Mesenchymal stem cell (in vitro differentiated cells and primary cell): Measurements from ENCODE around the gene EHD4.

Experiments used
- DNase-seq: peaks from one replicate; pipeline ENCODE4 v3.0.0-alpha.2; 2013
- H2AFZ ChIP-seq: one replicate; pipeline ENCODE4 v1.6.1; 2013; ENCODE audit warnings: low read depth, mild to moderate bottlenecking, control low read depth, inconsistent platforms, low read length, moderate library complexity
- H2AK5ac ChIP-seq: 2 replicates; pipeline ENCODE4 v1.6.1; 2013; ENCODE audit warnings: low read length, moderate library complexity, mild to moderate bottlenecking, inconsistent platforms; ENCODE audit not compliant: severe bottlenecking
- H2BK120ac ChIP-seq: one replicate; pipeline ENCODE4 v1.6.1; 2013; ENCODE audit warnings: low read depth, mild to moderate bottlenecking, inconsistent platforms, low read length, moderate library complexity
- H2BK12ac ChIP-seq, 2 experiments: one replicate each; pipeline ENCODE4 v1.6.1; 2013; ENCODE audit warnings: inconsistent platforms in 2 of 2, low read length in 2 of 2, mild to moderate bottlenecking in 2 of 2, moderate library complexity in 2 of 2, control low read depth in 1 of 2
- H2BK15ac ChIP-seq: one replicate; pipeline ENCODE4 v1.6.1; 2013; ENCODE audit warnings: mild to moderate bottlenecking, low read depth, inconsistent platforms; ENCODE audit not compliant: poor library complexity, severe bottlenecking
- H2BK5ac ChIP-seq: 2 replicates; pipeline ENCODE4 v1.6.1; 2013; ENCODE audit warnings: low read depth, mild to moderate bottlenecking, low read length, control low read depth, inconsistent platforms; ENCODE audit not compliant: poor library complexity, severe bottlenecking
- H3K14ac ChIP-seq, 2 experiments: one replicate each; pipeline ENCODE4 v1.6.1; 2013; ENCODE audit warnings: inconsistent platforms in 2 of 2, low read length in 2 of 2, control low read depth in 1 of 2, mild to moderate bottlenecking in 1 of 2, moderate library complexity in 1 of 2
- H3K18ac ChIP-seq, 2 experiments: one replicate each; pipeline ENCODE4 v1.6.1; 2013; ENCODE audit warnings: inconsistent platforms in 2 of 2, low read length in 2 of 2, control low read depth in 1 of 2, low read depth in 1 of 2, mild to moderate bottlenecking in 1 of 2
- H3K23ac ChIP-seq, 2 experiments: one replicate each; pipeline ENCODE4 v1.6.1; 2013; ENCODE audit warnings: inconsistent platforms in 2 of 2, low read length in 2 of 2, mild to moderate bottlenecking in 2 of 2, moderate library complexity in 2 of 2, control low read depth in 1 of 2
- H3K27ac ChIP-seq: 2 replicates; pipeline ENCODE4 v1.5.1; 2013; ENCODE audit warnings: mild to moderate bottlenecking, moderate library complexity, low read length, control low read depth, inconsistent platforms; ENCODE audit not compliant: poor library complexity, severe bottlenecking
- H3K27me3 ChIP-seq, 2 experiments: 2 replicates each; pipeline versions ENCODE4 v1.6.1 to v1.7.0; 2013; ENCODE audit warnings: low read length in 2 of 2, mild to moderate bottlenecking in 2 of 2, moderate library complexity in 2 of 2, control low read depth in 1 of 2, inconsistent platforms in 1 of 2; ENCODE audit not compliant: control insufficient read depth in 1 of 2, insufficient read depth in 1 of 2
- H3K36me3 ChIP-seq, 2 experiments: 2 replicates each; pipeline versions ENCODE4 v1.6.1 to v1.7.0; 2013; ENCODE audit warnings: low read length in 2 of 2, control low read depth in 1 of 2, inconsistent platforms in 1 of 2, low read depth in 1 of 2, mild to moderate bottlenecking in 1 of 2; ENCODE audit not compliant: insufficient read depth in 2 of 2, control insufficient read depth in 1 of 2
- H3K4ac ChIP-seq, 2 experiments: one replicate each; pipeline ENCODE4 v1.6.1; 2013; ENCODE audit warnings: inconsistent platforms in 2 of 2, low read length in 2 of 2, mild to moderate bottlenecking in 2 of 2, moderate library complexity in 2 of 2, control low read depth in 1 of 2, low read depth in 1 of 2
- H3K4me1 ChIP-seq: 2 replicates; pipeline ENCODE4 v1.6.1; 2013; ENCODE audit warnings: low read depth, low read length, control low read depth; ENCODE audit not compliant: control insufficient read depth, insufficient read depth
- H3K4me2 ChIP-seq: 2 replicates; pipeline ENCODE4 v1.6.1; 2013; ENCODE audit warnings: low read length, mild to moderate bottlenecking, inconsistent platforms; ENCODE audit not compliant: poor library complexity, severe bottlenecking
- H3K4me3 ChIP-seq, 2 experiments: 2 replicates each; pipeline versions ENCODE4 v1.5.1 to v1.7.0; 2013; ENCODE audit warnings: low read length in 2 of 2, mild to moderate bottlenecking in 2 of 2, control low read depth in 1 of 2, low read depth in 1 of 2; ENCODE audit not compliant: insufficient read depth in 1 of 2
- H3K79me1 ChIP-seq: replicated peaks from 2 replicates; pipeline ENCODE4 v1.6.1; 2013; ENCODE audit warnings: mild to moderate bottlenecking, control low read depth, low read length, inconsistent platforms; ENCODE audit not compliant: poor library complexity, severe bottlenecking
- H3K9ac ChIP-seq: 2 replicates; pipeline ENCODE4 v1.7.0; 2013; ENCODE audit warnings: mild to moderate bottlenecking, low read length, moderate library complexity
- H3K9me3 ChIP-seq: 2 replicates; pipeline ENCODE4 v1.7.0; 2013; ENCODE audit warnings: mild to moderate bottlenecking, low read length; ENCODE audit not compliant: control insufficient read depth
- H4K8ac ChIP-seq: one replicate; pipeline ENCODE4 v1.6.1; 2013; ENCODE audit warnings: inconsistent platforms, mild to moderate bottlenecking, low read length, moderate library complexity
- H4K91ac ChIP-seq: one replicate; pipeline ENCODE4 v1.6.1; 2013; ENCODE audit warnings: mild to moderate bottlenecking, low read length, inconsistent platforms
- WGBS: methylation state at CpG from one replicate; pipeline ENCODE4 v1.1.7; 2013; ENCODE audit warnings: mixed read lengths; 5-methylcytosine and 5-hydroxymethylcytosine counted together

The EHD4 gene

GRCh38 chr15:41923401-41923997 lies 48.9 kb downstream of the EHD4 start:
- no peak for DNase-seq
- Histone ChIP-seq H3K4me3 (no peak overlapping the region), H4K8ac (no peak overlapping the region), H3K9ac (no peak overlapping the region), H2BK12ac (no peak overlapping the region), H2BK5ac (no peak overlapping the region), H3K4me1 (peaks cover 32% of the 10 kb centered on the region), H4K91ac (no peak overlapping the region), H3K4ac (no peak overlapping the region), H3K27me3 (no peaks in the 10 kb centered on the region), H3K14ac (no peak overlapping the region), H3K9me3 (no peaks in the 10 kb centered on the region), H3K27ac (peak overlapping the region; percentile 2), H3K23ac (no peak overlapping the region), H2BK120ac (no peak overlapping the region), H3K4me2 (no peak overlapping the region), H2AFZ (no peak overlapping the region), H3K18ac (no peak overlapping the region), H3K79me1 (peaks cover 18% of the 10 kb centered on the region), H2AK5ac (peak overlapping the region; percentile 28), H2BK15ac (no peak overlapping the region), H3K36me3 (peaks cover 20 to 50% of the 10 kb centered on the region in 2 experiments)
- WGBS: 95% methylated on average over 3 of the region's 3 CpGs

- Histone ChIP-seq H3K14ac (no peak overlapping the region), H4K91ac (no peak overlapping the region), H4K8ac (no peak overlapping the region), H3K4me2 (no peak overlapping the region), H3K9me3 (no peaks in the 10 kb centered on the region), H2BK120ac (no peak overlapping the region), H2BK15ac (no peak overlapping the region), H3K79me1 (peaks cover 16% of the 10 kb centered on the region), H2AK5ac (peak overlapping the region; percentile 18), H2AFZ (no peak overlapping the region), H2BK5ac (no peak overlapping the region), H3K27me3 (no peaks in the 10 kb centered on the region), H3K4me3 (no peak overlapping the region), H3K36me3 (peaks cover 25 to 59% of the 10 kb centered on the region in 2 experiments), H3K23ac (no peak overlapping the region), H3K27ac (peak overlapping the region; percentile 30), H3K9ac (no peak overlapping the region), H3K4ac (no peak overlapping the region), H2BK12ac (no peak overlapping the region), H3K4me1 (peaks cover 42% of the 10 kb centered on the region), H3K18ac (no peak overlapping the region)
- 97% methylated on average over 7 of the region's 9 CpGs for WGBS
- DNase-seq: no peak
Observed at GRCh38 chr15:41922353-41922752, 50.0 kb downstream of the EHD4 start.

- DNase-seq: no peak
- H3K4me3 ChIP-seq: no peak overlapping the region
- no peak overlapping the region for H2BK15ac ChIP-seq
- no peaks in the 10 kb centered on the region for H3K9me3 ChIP-seq
- no peak overlapping the region for H2BK5ac ChIP-seq
- peak overlapping the region in 1 of 2 experiments; percentile 6 for H3K14ac ChIP-seq
- peak overlapping the region; percentile 27 for H3K27ac ChIP-seq
- peak overlapping the region in 1 of 2 experiments; percentile 23 for H2BK12ac ChIP-seq
- no peak overlapping the region for H3K23ac ChIP-seq
- H4K91ac ChIP-seq: no peak overlapping the region
- no peak overlapping the region for H2AFZ ChIP-seq
- peaks cover 43% of the 10 kb centered on the region for H3K4me1 ChIP-seq
- WGBS: 97% methylated on average over 5 of the region's 5 CpGs
- H3K27me3 ChIP-seq: no peaks in the 10 kb centered on the region
- H4K8ac ChIP-seq: no peak overlapping the region
- H3K9ac ChIP-seq: no peak overlapping the region
- no peak overlapping the region for H3K4ac ChIP-seq
- peaks cover 16% of the 10 kb centered on the region for H3K79me1 ChIP-seq
- peaks cover 25 to 62% of the 10 kb centered on the region in 2 experiments for H3K36me3 ChIP-seq
- H2AK5ac ChIP-seq: peak overlapping the region; percentile 49
- H3K18ac ChIP-seq: peak overlapping the region in 1 of 2 experiments; percentile 29
- no peak overlapping the region for H3K4me2 ChIP-seq
- H2BK120ac ChIP-seq: no peak overlapping the region
Observed at GRCh38 chr15:41921639-41922038, 50.7 kb downstream of the EHD4 start.

GRCh38 chr15:41921167-41921566 lies 51.2 kb downstream of the EHD4 start:
- peak overlapping the region in 1 of 2 experiments; percentile 50 for H3K4ac ChIP-seq
- no peak overlapping the region for H4K91ac ChIP-seq
- H3K4me2 ChIP-seq: peak overlapping the region; percentile 17
- H2BK12ac ChIP-seq: peak overlapping the region in 1 of 2 experiments; percentile 40
- peak overlapping the region in 1 of 2 experiments; percentile 13 for H3K14ac ChIP-seq
- 57% methylated on average over 8 of the region's 9 CpGs for WGBS
- H3K36me3 ChIP-seq: peaks cover 29 to 62% of the 10 kb centered on the region in 2 experiments
- no peaks in the 10 kb centered on the region for H3K9me3 ChIP-seq
- peak overlapping the region; percentile 49 for H2AK5ac ChIP-seq
- peak; percentile 29 for DNase-seq
- no peak overlapping the region for H3K23ac ChIP-seq
- no peak overlapping the region for H2BK120ac ChIP-seq
- H2BK5ac ChIP-seq: no peak overlapping the region
- peak overlapping the region in 1 of 2 experiments; percentile 42 for H3K18ac ChIP-seq
- H3K27me3 ChIP-seq: no peaks in the 10 kb centered on the region
- H3K4me1 ChIP-seq: peaks cover 42% of the 10 kb centered on the region
- no peak overlapping the region for H3K4me3 ChIP-seq
- no peak overlapping the region for H4K8ac ChIP-seq
- H3K79me1 ChIP-seq: peaks cover 16% of the 10 kb centered on the region
- no peak overlapping the region for H2BK15ac ChIP-seq
- H3K9ac ChIP-seq: no peak overlapping the region
- peak overlapping the region; percentile 27 for H3K27ac ChIP-seq
- no peak overlapping the region for H2AFZ ChIP-seq
